ENCODE data around the gene LPXN. TPM values are rescaled to one million over a fixed set of nuclear protein-coding genes. Genes with fewer than 3 reads are reported as not detected.
A peak's percentile ranks its signal among the peaks of the same experiment; 100 is the strongest.
"Not testable (repeated sequence)": the region's sequence is repeated elsewhere in the genome, so short reads cannot be mapped to it uniquely, and the experiment has no call there.

LPXN gene
- total RNA-seq, 1 experiment from 2014 or later = 67.3 TPM

GRCh38 chr11:58579192-58580129, 3.8 kb upstream of the LPXN start:
- peak; percentile 86 for DNase-seq (ENCODE audit: low read depth)

GRCh38 chr11:58578635-58579191, 3.1 kb upstream of the LPXN start, which contains the start of gene ZFP91:
Gene ZFP91 (plus strand): TSS chr11:58579063. CDS start chr11:58579282, 219 bp downstream.
- peak; percentile 98 for DNase-seq (ENCODE audit: low read depth)

- peak; percentile 99 for DNase-seq (ENCODE audit: low read depth)
These were observed 2.5 kb upstream of the LPXN start for GRCh38 chr11:58578136-58578634.

GRCh38 chr11:58577555-58578135, 2.0 kb upstream of the LPXN start:
- peak; percentile 93 for DNase-seq (ENCODE audit: low read depth)

- DNase-seq (ENCODE audit: low read depth) = peak; percentile 57
These were observed 1.3 kb upstream of the LPXN start for GRCh38 chr11:58576887-58577471.

GRCh38 chr11:58574881-58575280, 775 bp downstream of the LPXN start:
- DNase-seq (ENCODE audit: low read depth) = peak; percentile 60

GRCh38 chr11:58573451-58574104, 2.1 kb downstream of the LPXN start:
- DNase-seq (ENCODE audit: low read depth) = peak; percentile 91

- DNase-seq (ENCODE audit: low read depth) = not testable (repeated sequence)
These were observed 2.8 kb downstream of the LPXN start for GRCh38 chr11:58572906-58573305.

GRCh38 chr11:58567889-58568512, 7.7 kb downstream of the LPXN start:
- peak; percentile 63 for DNase-seq (ENCODE audit: low read depth)

- DNase-seq (ENCODE audit: low read depth) = no peak
These were observed 11.4 kb downstream of the LPXN start for GRCh38 chr11:58564231-58564630.

GRCh38 chr11:58562375-58562800, 13.3 kb downstream of the LPXN start:
- no peak for DNase-seq (ENCODE audit: low read depth)

- no peak for DNase-seq (ENCODE audit: low read depth)
These were observed 14.1 kb downstream of the LPXN start for GRCh38 chr11:58561394-58562098.

GRCh38 chr11:58560842-58561241, 14.8 kb downstream of the LPXN start:
- no peak for DNase-seq (ENCODE audit: low read depth)

- no peak for DNase-seq (ENCODE audit: low read depth)
These were observed 26.0 kb downstream of the LPXN start for GRCh38 chr11:58549644-58550043.

- DNase-seq (ENCODE audit: low read depth) = no peak
These were observed 28.8 kb downstream of the LPXN start for GRCh38 chr11:58546841-58547240.

GRCh38 chr11:58531865-58532341, 43.8 kb downstream of the LPXN start:
- no peak for DNase-seq (ENCODE audit: low read depth)

- DNase-seq (ENCODE audit: low read depth) = no peak
These were observed 45.4 kb downstream of the LPXN start for GRCh38 chr11:58530236-58530635.

- no peak for DNase-seq (ENCODE audit: low read depth)
These were observed 48.2 kb downstream of the LPXN start for GRCh38 chr11:58527429-58527828.

- DNase-seq (ENCODE audit: low read depth) = no peak
These were observed 48.9 kb downstream of the LPXN start for GRCh38 chr11:58526721-58527120.

- no peak for DNase-seq (ENCODE audit: low read depth)
These were observed 50.5 kb downstream of the LPXN start for GRCh38 chr11:58525037-58525614.
